ENCODE data around the gene PPFIA2. TPM values are rescaled to one million over a fixed set of nuclear protein-coding genes. Genes with fewer than 3 reads are reported as not detected.
"Not testable (repeated sequence)": the region's sequence is repeated elsewhere in the genome, so short reads cannot be mapped to it uniquely, and the experiment has no call there.

Gene PPFIA2
- polyA plus RNA-seq, 1 donor (not counting 4 experiments of a cell fraction or from before 2014, with no cell fraction given) = not detected

- H3K4me1 ChIP-seq (ENCODE audit: control insufficient read depth, extremely low read depth, insufficient read depth, low read length) = peaks cover 17% of the 10 kb centered on the region
- no peaks in the 10 kb centered on the region for H3K9me3 ChIP-seq (ENCODE audit: control insufficient read depth, low read depth, low read length)
- DNase-seq (ENCODE audit: low read depth, low spot score) (no peak), FAIRE-seq (no peak)
- H3K79me2 ChIP-seq (ENCODE audit: control insufficient read depth, insufficient read depth, low read length) = no peaks in the 10 kb centered on the region
- no peak overlapping the region for H3K27ac ChIP-seq (ENCODE audit: control insufficient read depth, insufficient read depth, low read length)
- H3K4me2 ChIP-seq (ENCODE audit: control insufficient read depth, extremely low read depth, insufficient read depth, low read depth, low read length) = no peak overlapping the region
- H3K27me3 ChIP-seq (ENCODE audit: control insufficient read depth, extremely low read depth, insufficient read depth, low read length) = no peaks in the 10 kb centered on the region
- no peaks in the 10 kb centered on the region for H3K36me3 ChIP-seq (ENCODE audit: control insufficient read depth in 2 of 2, extremely low read depth in 1 of 2, insufficient read depth in 2 of 2, low read length in 2 of 2)
- H3K9ac ChIP-seq (ENCODE audit: control insufficient read depth, extremely low read depth, insufficient read depth, low read length) = no peak overlapping the region
- TF ChIP-seq EZH2 (IDR thresholded peaks at IDR 0.05; ENCODE audit: low read length) = no peak
- TF ChIP-seq, protein P1, sequence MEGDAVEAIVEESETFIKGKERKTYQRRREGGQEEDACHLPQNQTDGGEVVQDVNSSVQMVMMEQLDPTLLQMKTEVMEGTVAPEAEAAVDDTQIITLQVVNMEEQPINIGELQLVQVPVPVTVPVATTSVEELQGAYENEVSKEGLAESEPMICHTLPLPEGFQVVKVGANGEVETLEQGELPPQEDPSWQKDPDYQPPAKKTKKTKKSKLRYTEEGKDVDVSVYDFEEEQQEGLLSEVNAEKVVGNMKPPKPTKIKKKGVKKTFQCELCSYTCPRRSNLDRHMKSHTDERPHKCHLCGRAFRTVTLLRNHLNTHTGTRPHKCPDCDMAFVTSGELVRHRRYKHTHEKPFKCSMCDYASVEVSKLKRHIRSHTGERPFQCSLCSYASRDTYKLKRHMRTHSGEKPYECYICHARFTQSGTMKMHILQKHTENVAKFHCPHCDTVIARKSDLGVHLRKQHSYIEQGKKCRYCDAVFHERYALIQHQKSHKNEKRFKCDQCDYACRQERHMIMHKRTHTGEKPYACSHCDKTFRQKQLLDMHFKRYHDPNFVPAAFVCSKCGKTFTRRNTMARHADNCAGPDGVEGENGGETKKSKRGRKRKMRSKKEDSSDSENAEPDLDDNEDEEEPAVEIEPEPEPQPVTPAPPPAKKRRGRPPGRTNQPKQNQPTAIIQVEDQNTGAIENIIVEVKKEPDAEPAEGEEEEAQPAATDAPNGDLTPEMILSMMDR (optimal IDR thresholded peaks at IDR 0.05 in 1 of 3, IDR thresholded peaks at IDR 0.05 in 1 of 3, conservative IDR thresholded peaks at IDR 0.05 in 1 of 3; ENCODE audit: extremely low read depth in 1 of 3, insufficient read depth in 2 of 3, low read length in 3 of 3) = no peak
- no peak overlapping the region for H2AFZ ChIP-seq (ENCODE audit: control insufficient read depth, low read length)
- dilution Hi-C loops (cut with MboI; ENCODE audit: extremely low pct_ligation_motif_present, low sequenced_read_pairs) = no loop called here
- no peak overlapping the region for H3K4me3 ChIP-seq (ENCODE audit: control insufficient read depth in 2 of 3, extremely low read depth in 1 of 3, insufficient read depth in 2 of 3, low read depth in 1 of 3, low read length in 3 of 3)
- no peaks in the 10 kb centered on the region for H3K9me1 ChIP-seq (ENCODE audit: control insufficient read depth, extremely low read depth, insufficient read depth, low read length)
- H4K20me1 ChIP-seq (ENCODE audit: control insufficient read depth, extremely low read depth, insufficient read depth, low read length) = no peaks in the 10 kb centered on the region
Observed at GRCh38 chr12:81212996-81213696, 546.0 kb downstream of the PPFIA2 start.

- no peaks in the 10 kb centered on the region for H3K27me3 ChIP-seq (ENCODE audit: control insufficient read depth, extremely low read depth, insufficient read depth, low read length)
- dilution Hi-C loops (cut with MboI; ENCODE audit: extremely low pct_ligation_motif_present, low sequenced_read_pairs) = no loop called here
- no peak overlapping the region for H3K9ac ChIP-seq (ENCODE audit: control insufficient read depth, extremely low read depth, insufficient read depth, low read length)
- H3K9me1 ChIP-seq (ENCODE audit: control insufficient read depth, extremely low read depth, insufficient read depth, low read length) = no peaks in the 10 kb centered on the region
- no peaks in the 10 kb centered on the region for H3K9me3 ChIP-seq (ENCODE audit: control insufficient read depth, low read depth, low read length)
- no peak overlapping the region for H2AFZ ChIP-seq (ENCODE audit: control insufficient read depth, low read length)
- no peaks in the 10 kb centered on the region for H4K20me1 ChIP-seq (ENCODE audit: control insufficient read depth, extremely low read depth, insufficient read depth, low read length)
- DNase-seq (ENCODE audit: low read depth, low spot score) = no peak
- peaks cover 14% of the 10 kb centered on the region for H3K4me1 ChIP-seq (ENCODE audit: control insufficient read depth, extremely low read depth, insufficient read depth, low read length)
- no peaks in the 10 kb centered on the region for H3K79me2 ChIP-seq (ENCODE audit: control insufficient read depth, insufficient read depth, low read length)
- H3K4me3 ChIP-seq (ENCODE audit: control insufficient read depth in 2 of 3, extremely low read depth in 1 of 3, insufficient read depth in 2 of 3, low read depth in 1 of 3, low read length in 3 of 3) = no peak overlapping the region
- H3K27ac ChIP-seq (ENCODE audit: control insufficient read depth, insufficient read depth, low read length) = no peak overlapping the region
- H3K36me3 ChIP-seq (ENCODE audit: control insufficient read depth in 2 of 2, extremely low read depth in 1 of 2, insufficient read depth in 2 of 2, low read length in 2 of 2) = no peaks in the 10 kb centered on the region
- no peak overlapping the region for H3K4me2 ChIP-seq (ENCODE audit: control insufficient read depth, extremely low read depth, insufficient read depth, low read depth, low read length)
- FAIRE-seq = no peak
- TF ChIP-seq, protein P1 (optimal IDR thresholded peaks at IDR 0.05 in 1 of 3, IDR thresholded peaks at IDR 0.05 in 1 of 3, conservative IDR thresholded peaks at IDR 0.05 in 1 of 3; ENCODE audit: extremely low read depth in 1 of 3, insufficient read depth in 2 of 3, low read length in 3 of 3) = no peak
- no peak for TF ChIP-seq EZH2 (IDR thresholded peaks at IDR 0.05; ENCODE audit: low read length)
Observed at GRCh38 chr12:81211306-81211705, 547.8 kb downstream of the PPFIA2 start.

DNA sequence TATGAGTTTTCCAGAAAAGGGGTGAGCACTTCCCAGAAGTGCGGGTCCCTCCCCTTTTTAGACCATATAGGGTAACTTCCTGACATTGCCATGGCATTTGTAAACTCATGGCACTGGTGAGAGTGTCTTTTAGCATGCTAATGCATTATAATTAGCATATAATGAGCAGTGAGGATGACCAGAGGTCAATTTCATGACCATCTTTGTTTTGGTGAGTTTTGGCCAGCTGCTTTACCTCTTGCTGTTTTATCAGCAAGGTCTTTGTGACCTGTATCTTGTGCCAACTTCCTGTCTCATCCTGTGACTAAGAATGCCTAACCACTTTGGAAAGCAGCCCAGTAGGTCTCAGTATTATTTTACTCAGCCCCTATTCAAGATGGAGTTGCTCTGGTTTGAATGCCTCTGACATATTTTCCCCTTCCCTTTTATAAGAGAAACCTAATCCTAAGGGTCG lies 549.4 kb downstream of the PPFIA2 start:
- Histone ChIP-seq H3K4me2 (ENCODE audit: control insufficient read depth, extremely low read depth, insufficient read depth, low read depth, low read length) (peak overlapping the region; percentile 4), H3K4me1 (ENCODE audit: control insufficient read depth, extremely low read depth, insufficient read depth, low read length) (peaks cover 11% of the 10 kb centered on the region)
- FAIRE-seq = peak; percentile 60
- H3K9me1 ChIP-seq (ENCODE audit: control insufficient read depth, extremely low read depth, insufficient read depth, low read length); H3K27ac ChIP-seq (ENCODE audit: control insufficient read depth, insufficient read depth, low read length); H4K20me1 ChIP-seq (ENCODE audit: control insufficient read depth, extremely low read depth, insufficient read depth, low read length); DNase-seq (ENCODE audit: low read depth, low spot score); H2AFZ ChIP-seq (ENCODE audit: control insufficient read depth, low read length); H3K4me3 ChIP-seq (ENCODE audit: control insufficient read depth in 2 of 3, extremely low read depth in 1 of 3, insufficient read depth in 2 of 3, low read depth in 1 of 3, low read length in 3 of 3); H3K79me2 ChIP-seq (ENCODE audit: control insufficient read depth, insufficient read depth, low read length); H3K9me3 ChIP-seq (ENCODE audit: control insufficient read depth, low read depth, low read length); dilution Hi-C loops (cut with MboI; ENCODE audit: extremely low pct_ligation_motif_present, low sequenced_read_pairs); H3K27me3 ChIP-seq (ENCODE audit: control insufficient read depth, extremely low read depth, insufficient read depth, low read length); H3K36me3 ChIP-seq (ENCODE audit: control insufficient read depth in 2 of 2, extremely low read depth in 1 of 2, insufficient read depth in 2 of 2, low read length in 2 of 2); H3K9ac ChIP-seq (ENCODE audit: control insufficient read depth, extremely low read depth, insufficient read depth, low read length): not testable (repeated sequence)
